ENCODE measurements around the gene VAV3.

GRCh38 chr1:107653765-107654164 lies 311.2 kb downstream of the VAV3 start:
- TF ChIP-seq CTCF (optimal IDR thresholded peaks at IDR 0.05 in 1 of 3, IDR thresholded peaks at IDR 0.05 in 1 of 3, conservative IDR thresholded peaks at IDR 0.05 in 1 of 3; ENCODE audit: extremely low read depth in 1 of 3, insufficient read depth in 2 of 3, low read length in 3 of 3) (no peak), EZH2 (IDR thresholded peaks at IDR 0.05; ENCODE audit: low read length) (no peak)
